HUES64 (cell line): ENCODE results near the gene RAB20.
"Not testable (repeated sequence)": the region's sequence is repeated elsewhere in the genome, so short reads cannot be mapped to it uniquely, and the experiment has no call there.

Experiments
- H3K27ac ChIP-seq: 2 replicates; pipeline ENCODE4 v1.7.0; 2013; ENCODE audit warnings: low read depth, low read length, inconsistent platforms
- H3K27me3 ChIP-seq: 2 replicates; pipeline ENCODE4 v1.6.1; 2013; ENCODE audit warnings: mild to moderate bottlenecking, low read length; ENCODE audit not compliant: insufficient read depth
- H3K36me3 ChIP-seq: 2 replicates; pipeline ENCODE4 v1.6.1; 2013; ENCODE audit warnings: mild to moderate bottlenecking, low read length; ENCODE audit not compliant: insufficient read depth
- H3K4me1 ChIP-seq: 2 replicates; pipeline ENCODE4 v1.6.1; 2013; ENCODE audit warnings: mild to moderate bottlenecking, low read length, moderate library complexity; ENCODE audit not compliant: insufficient read depth
- H3K4me3 ChIP-seq: 2 replicates; pipeline ENCODE4 v1.5.1; 2013; ENCODE audit warnings: mild to moderate bottlenecking, low read length, moderate library complexity
- H3K9ac ChIP-seq: 2 replicates; pipeline ENCODE4 v1.6.1; 2013; ENCODE audit warnings: mild to moderate bottlenecking, low read depth, low read length
- H3K9me3 ChIP-seq: 2 replicates; pipeline ENCODE4 v1.6.1; 2013; ENCODE audit warnings: low read depth, low read length; ENCODE audit not compliant: insufficient read depth
- WGBS: fragments of 150-250, 120-280 bp; methylation state at CpG from one replicate; pipeline ENCODE4 v1.1.7; 2013; ENCODE audit warnings: missing lambda C conversion rate; 5-methylcytosine and 5-hydroxymethylcytosine counted together

RAB20 gene

GRCh38 chr13:110506396-110506795 is 55.1 kb downstream of the RAB20 start:
- H3K27ac ChIP-seq, result no peak overlapping the region
- H3K27me3 ChIP-seq, result no peaks in the 10 kb centered on the region
- H3K36me3 ChIP-seq, result peaks cover 84% of the 10 kb centered on the region
- no peaks in the 10 kb centered on the region for H3K4me1 ChIP-seq
- no peak overlapping the region for H3K9ac ChIP-seq
- no peak overlapping the region for H3K4me3 ChIP-seq
- 95% methylated on average over 18 of the region's 18 CpGs for WGBS
- no peaks in the 10 kb centered on the region for H3K9me3 ChIP-seq

- 97% methylated on average over 10 of the region's 10 CpGs for WGBS
- Histone ChIP-seq H3K4me1 (no peaks in the 10 kb centered on the region), H3K4me3 (no peak overlapping the region), H3K27ac (no peak overlapping the region), H3K36me3 (peaks cover 79% of the 10 kb centered on the region), H3K9ac (no peak overlapping the region), H3K27me3 (no peaks in the 10 kb centered on the region), H3K9me3 (no peaks in the 10 kb centered on the region)
These were observed 55.9 kb downstream of the RAB20 start for GRCh38 chr13:110505594-110505993.

GRCh38 chr13:110503979-110504499 is 57.5 kb downstream of the RAB20 start:
- no peaks in the 10 kb centered on the region for H3K27me3 ChIP-seq
- H3K9me3 ChIP-seq, result no peaks in the 10 kb centered on the region
- peaks cover 81% of the 10 kb centered on the region for H3K36me3 ChIP-seq
- H3K4me1 ChIP-seq, result no peaks in the 10 kb centered on the region
- no peak overlapping the region for H3K27ac ChIP-seq
- 95% methylated on average over 18 of the region's 18 CpGs for WGBS
- H3K9ac ChIP-seq, result no peak overlapping the region
- H3K4me3 ChIP-seq, result no peak overlapping the region

- H3K4me1 ChIP-seq, result no peaks in the 10 kb centered on the region
- no peak overlapping the region; the same call in 1 of the 2 replicates for H3K27ac ChIP-seq
- no peaks in the 10 kb centered on the region for H3K9me3 ChIP-seq
- no peak overlapping the region for H3K4me3 ChIP-seq
- H3K9ac ChIP-seq, result no peak overlapping the region
- peaks cover 81% of the 10 kb centered on the region for H3K36me3 ChIP-seq
- WGBS, result 87% methylated on average over 20 of the region's 20 CpGs
- no peaks in the 10 kb centered on the region for H3K27me3 ChIP-seq
These were observed 58.3 kb downstream of the RAB20 start for GRCh38 chr13:110503037-110503901.

GRCh38 chr13:110501188-110501587 is 60.3 kb downstream of the RAB20 start:
- WGBS, result 93% methylated on average over 9 of the region's 9 CpGs
- no peaks in the 10 kb centered on the region for H3K27me3 ChIP-seq
- H3K36me3 ChIP-seq, result peaks cover 80% of the 10 kb centered on the region
- no peaks in the 10 kb centered on the region for H3K4me1 ChIP-seq
- no peak overlapping the region for H3K27ac ChIP-seq
- H3K9ac ChIP-seq, result no peak overlapping the region
- no peak overlapping the region for H3K4me3 ChIP-seq
- 0 out of 2 replicates have a peak, but pooled peaks cover 2% of the 10 kb centered on the region for H3K9me3 ChIP-seq

GRCh38 chr13:110500341-110500740 is 61.2 kb downstream of the RAB20 start:
- Histone ChIP-seq H3K4me1 (no peaks in the 10 kb centered on the region), H3K36me3 (peaks cover 82% of the 10 kb centered on the region), H3K27ac (no peak overlapping the region), H3K9me3 (0 out of 2 replicates have a peak, but pooled peaks cover 2% of the 10 kb centered on the region), H3K9ac (no peak overlapping the region), H3K27me3 (no peaks in the 10 kb centered on the region), H3K4me3 (no peak overlapping the region)
- WGBS, result 86% methylated on average over 3 of the region's 3 CpGs

- Histone ChIP-seq H3K36me3 (peaks cover 87% of the 10 kb centered on the region), H3K9me3 (0 out of 2 replicates have a peak, but pooled peaks cover 2% of the 10 kb centered on the region), H3K9ac (no peak overlapping the region), H3K27ac (no peak overlapping the region), H3K27me3 (no peaks in the 10 kb centered on the region), H3K4me1 (no peaks in the 10 kb centered on the region), H3K4me3 (no peak overlapping the region)
- 95% methylated on average over 10 of the region's 10 CpGs for WGBS
These were observed 61.8 kb downstream of the RAB20 start for GRCh38 chr13:110499621-110500281.

- H3K9me3 ChIP-seq, result 0 out of 2 replicates have a peak, but pooled peaks cover 2% of the 10 kb centered on the region
- H3K27ac ChIP-seq, result no peak overlapping the region
- 95% methylated on average over 10 of the region's 10 CpGs for WGBS
- no peaks in the 10 kb centered on the region for H3K4me1 ChIP-seq
- no peaks in the 10 kb centered on the region for H3K27me3 ChIP-seq
- H3K36me3 ChIP-seq, result peaks cover 90% of the 10 kb centered on the region
- H3K4me3 ChIP-seq, result no peak overlapping the region
- no peak overlapping the region for H3K9ac ChIP-seq
These were observed 62.8 kb downstream of the RAB20 start for GRCh38 chr13:110498765-110499164.

GRCh38 chr13:110498327-110498726 is 63.2 kb downstream of the RAB20 start:
- H3K4me3 ChIP-seq, result no peak overlapping the region

GRCh38 chr13:110497896-110498295 is 63.6 kb downstream of the RAB20 start:
- H3K36me3 ChIP-seq, result peaks cover 89% of the 10 kb centered on the region
- WGBS, result 98% methylated on average over 3 of the region's 3 CpGs
- H3K4me1 ChIP-seq, H3K9me3 ChIP-seq, H3K9ac ChIP-seq, H3K27ac ChIP-seq, H3K4me3 ChIP-seq, H3K27me3 ChIP-seq: not testable (repeated sequence)

More at GRCh38 chr13:110498327-110498726, 63.2 kb downstream of the RAB20 start:
- Histone ChIP-seq H3K9ac (no peak overlapping the region), H3K27ac (no peak overlapping the region), H3K4me1 (no peaks in the 10 kb centered on the region), H3K36me3 (peaks cover 89% of the 10 kb centered on the region), H3K27me3 (no peaks in the 10 kb centered on the region), H3K9me3 (0 out of 2 replicates have a peak, but pooled peaks cover 2% of the 10 kb centered on the region)
- 94% methylated on average over 5 of the region's 5 CpGs for WGBS

GRCh38 chr13:110497003-110497402 is 64.5 kb downstream of the RAB20 start:
- 94% methylated on average over 2 of the region's 2 CpGs for WGBS
- Histone ChIP-seq H3K27me3 (no peaks in the 10 kb centered on the region), H3K9me3 (0 out of 2 replicates have a peak, but pooled peaks cover 2% of the 10 kb centered on the region), H3K36me3 (peaks cover 90% of the 10 kb centered on the region), H3K4me1 (no peaks in the 10 kb centered on the region), H3K9ac (no peak overlapping the region), H3K27ac (no peak overlapping the region), H3K4me3 (no peak overlapping the region)
